HEK293 (cell line): ENCODE results near the gene RAP2A.

Experiments
- CTCF ChIA-PET: fragments of 350-600 bp; formaldehyde crosslinking; extraction: SDS; loops from one replicate; lab custom pipeline; 2021; ENCODE audit warnings: antibody characterized with exemption; lab: Yijun Ruan, JAX
- POLR2A ChIA-PET: fragments of 300-600 bp; formaldehyde crosslinking; extraction: SDS; loops from one replicate; lab custom pipeline; 2020; ENCODE audit warnings: antibody characterized with exemption, inconsistent platforms; lab: Yijun Ruan, JAX
- H3K27ac ChIP-seq: fragments of 200-500 bp; sonication (Bioruptor generic); 2 replicates; pipeline ENCODE4 v1.5.1; 2014; ENCODE audit warnings: low read depth, low read length, control low read depth, inconsistent platforms; ENCODE audit errors: extremely low read depth
- H3K36me3 ChIP-seq, 2 experiments: fragments of 200-500 bp in 1 of 2; sonication (Bioruptor generic) in 1 of 2; 1 replicate in 1 of 2; 2 replicates in 1 of 2; pipeline ENCODE4 v1.5.1; 2014 to 2017; ENCODE audit warnings: inconsistent platforms in 2 of 2, low read length in 2 of 2; ENCODE audit not compliant: control insufficient read depth in 2 of 2, insufficient read depth in 1 of 2
- H3K4me1 ChIP-seq: fragments of 200-500 bp; sonication (Bioruptor generic); 2 replicates; pipeline ENCODE4 v1.5.1; 2014; ENCODE audit warnings: mild to moderate bottlenecking, low read length, inconsistent platforms; ENCODE audit not compliant: control insufficient read depth, insufficient read depth
- H3K4me3 ChIP-seq: 2 replicates; pipeline ENCODE4 v1.5.1; 2011; ENCODE audit warnings: low read depth, mild to moderate bottlenecking, control low read depth, low read length, moderate library complexity
- H3K9me3 ChIP-seq: fragments of 200-500 bp; sonication (Bioruptor generic); 2 replicates; pipeline ENCODE4 v1.5.1; 2014; ENCODE audit warnings: low read depth, low read length, inconsistent platforms; ENCODE audit not compliant: control insufficient read depth, insufficient read depth
- HOXD13 ChIP-seq: sonication (generic); formaldehyde crosslinking; IDR thresholded peaks from 2 replicates; pipeline ENCODE4 v1.8.0; 2022; ENCODE audit warnings: missing genetic modification reagents, borderline replicate concordance
- SCRT2 ChIP-seq: fragments of 450-650 bp; formaldehyde crosslinking; IDR thresholded peaks from 2 replicates; pipeline ENCODE4 v1.5.1; 2016; ENCODE audit warnings: missing biosample characterization, missing genetic modification characterization
- SP3 ChIP-seq: fragments of 450-650 bp; formaldehyde crosslinking; IDR thresholded peaks from 2 replicates; pipeline ENCODE4 v1.5.1; 2016; ENCODE audit warnings: missing biosample characterization, missing genetic modification characterization
- ZFP37 ChIP-seq: fragments of 450-650 bp; formaldehyde crosslinking; IDR thresholded peaks from 2 replicates; pipeline ENCODE4 v1.5.1; 2016; ENCODE audit warnings: missing biosample characterization, missing genetic modification characterization
- ZNF423 ChIP-seq: fragments of 450-650 bp; formaldehyde crosslinking; IDR thresholded peaks from 2 replicates; pipeline ENCODE4 v1.5.1; 2016; ENCODE audit warnings: missing biosample characterization, missing genetic modification characterization
- ZNF664 ChIP-seq: fragments of 450-650 bp; formaldehyde crosslinking; IDR thresholded peaks from 2 replicates; pipeline ENCODE4 v1.5.1; 2016; ENCODE audit warnings: missing biosample characterization, missing genetic modification characterization
- ZNF792 ChIP-seq: fragments of 450-650 bp; formaldehyde crosslinking; IDR thresholded peaks from 2 replicates; pipeline ENCODE4 v1.5.1; 2016; ENCODE audit warnings: missing biosample characterization, missing genetic modification characterization
- ZNF830 ChIP-seq: fragments of 450-650 bp; IDR thresholded peaks from 2 replicates; pipeline ENCODE4 v1.5.0; 2018; ENCODE audit warnings: missing biosample characterization, missing genetic modification characterization, low read depth, mild to moderate bottlenecking, moderate library complexity
- ZNF843 ChIP-seq: fragments of 450-650 bp; formaldehyde crosslinking; IDR thresholded peaks from 2 replicates; pipeline ENCODE4 v1.5.1; 2016; ENCODE audit warnings: missing biosample characterization, missing genetic modification characterization
- TF ChIP-seq, protein P1 (sequence below): fragments of 450-650 bp; formaldehyde crosslinking; IDR thresholded peaks from 2 replicates; pipeline ENCODE4 v1.5.1; 2016; ENCODE audit warnings: missing biosample characterization, missing genetic modification characterization
- TF ChIP-seq, protein P2 (sequence below): fragments of 450-650 bp; formaldehyde crosslinking; IDR thresholded peaks from 2 replicates; pipeline ENCODE4 v1.5.1; 2017; ENCODE audit warnings: missing biosample characterization, missing genetic modification characterization
- TF ChIP-seq, protein P3 (sequence below): fragments of 450-650 bp; formaldehyde crosslinking; IDR thresholded peaks from 2 replicates; pipeline ENCODE4 v1.5.1; 2016; ENCODE audit warnings: missing biosample characterization, missing genetic modification characterization

The RAP2A gene

DNA sequence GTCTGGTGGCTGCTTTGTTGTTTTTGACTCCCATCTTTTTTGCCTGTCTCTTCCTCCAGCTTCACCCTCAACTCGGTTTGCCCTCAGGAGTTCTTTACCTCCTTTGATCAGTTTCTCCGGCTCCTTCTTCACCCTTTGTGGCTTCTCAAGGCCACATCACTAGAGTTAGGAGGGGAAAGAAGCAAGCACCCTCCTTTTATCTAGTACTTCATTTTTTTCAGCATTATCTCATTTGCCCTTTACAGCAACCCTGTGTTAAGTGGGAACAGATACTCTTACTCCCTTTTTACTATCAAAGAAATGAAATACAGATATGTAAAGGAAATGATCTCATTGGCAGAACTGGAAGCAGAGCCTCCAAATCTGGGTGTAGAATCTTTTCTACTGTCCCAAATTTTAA, 26.9 kb downstream of the RAP2A start:
- no peak overlapping the region for H3K4me3 ChIP-seq
- peaks cover 0 to 7% of the 10 kb centered on the region in 2 experiments; a peak in 1 of 3 replicates for H3K36me3 ChIP-seq
- no peaks in the 10 kb centered on the region for H3K9me3 ChIP-seq
- CTCF ChIA-PET = interaction anchor here (0.6 kb wide), 1 partner anchor 1473 kb away, joined by 3 read pairs; no protein-coding TSS in a partner anchor
- no peak overlapping the region for H3K27ac ChIP-seq
- TF ChIP-seq ZFP37 = no peak
- no peak for TF ChIP-seq ZNF843 (tag by site-specific recombination)
- TF ChIP-seq, all 188 proteins: peak for 0
- POLR2A ChIA-PET = no interaction called here
- H3K4me1 ChIP-seq = 0 out of 2 replicates have a peak, but pooled peaks cover 3% of the 10 kb centered on the region

DNA sequence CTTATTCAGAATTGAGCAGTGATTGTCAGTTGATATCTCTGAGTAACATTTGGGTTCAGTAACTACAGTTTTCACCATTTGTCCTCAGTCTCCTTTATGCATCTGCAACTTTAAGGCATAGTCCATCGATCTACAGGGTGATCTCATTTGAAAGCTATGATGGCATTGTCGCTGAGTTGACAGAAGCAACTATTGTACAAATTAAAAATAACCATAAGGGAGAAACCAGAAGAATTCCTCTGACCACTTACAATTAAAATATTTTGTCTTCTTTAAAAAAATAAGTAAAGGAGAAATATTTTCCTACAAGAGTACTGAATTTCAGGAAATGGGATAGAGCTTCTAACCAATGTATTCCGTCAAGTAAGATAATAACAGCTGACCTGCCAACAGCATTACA, 30.6 kb downstream of the RAP2A start:
- ChIA-PET CTCF (interaction anchor here (1.1 kb wide), 1 partner anchor 18 kb away, joined by 3 read pairs; no protein-coding TSS in a partner anchor), POLR2A (no interaction called here)
- no peak overlapping the region for H3K27ac ChIP-seq
- H3K9me3 ChIP-seq = no peaks in the 10 kb centered on the region
- H3K4me1 ChIP-seq = 0 out of 2 replicates have a peak, but pooled peaks cover 3% of the 10 kb centered on the region
- H3K36me3 ChIP-seq = peaks cover 0 to 7% of the 10 kb centered on the region in 2 experiments; a peak in 1 of 3 replicates
- TF ChIP-seq HOXD13 (CRISPR knock-in tag) = no peak
- TF ChIP-seq SCRT2 (tag by site-specific recombination) = no peak
- TF ChIP-seq, protein P1, sequence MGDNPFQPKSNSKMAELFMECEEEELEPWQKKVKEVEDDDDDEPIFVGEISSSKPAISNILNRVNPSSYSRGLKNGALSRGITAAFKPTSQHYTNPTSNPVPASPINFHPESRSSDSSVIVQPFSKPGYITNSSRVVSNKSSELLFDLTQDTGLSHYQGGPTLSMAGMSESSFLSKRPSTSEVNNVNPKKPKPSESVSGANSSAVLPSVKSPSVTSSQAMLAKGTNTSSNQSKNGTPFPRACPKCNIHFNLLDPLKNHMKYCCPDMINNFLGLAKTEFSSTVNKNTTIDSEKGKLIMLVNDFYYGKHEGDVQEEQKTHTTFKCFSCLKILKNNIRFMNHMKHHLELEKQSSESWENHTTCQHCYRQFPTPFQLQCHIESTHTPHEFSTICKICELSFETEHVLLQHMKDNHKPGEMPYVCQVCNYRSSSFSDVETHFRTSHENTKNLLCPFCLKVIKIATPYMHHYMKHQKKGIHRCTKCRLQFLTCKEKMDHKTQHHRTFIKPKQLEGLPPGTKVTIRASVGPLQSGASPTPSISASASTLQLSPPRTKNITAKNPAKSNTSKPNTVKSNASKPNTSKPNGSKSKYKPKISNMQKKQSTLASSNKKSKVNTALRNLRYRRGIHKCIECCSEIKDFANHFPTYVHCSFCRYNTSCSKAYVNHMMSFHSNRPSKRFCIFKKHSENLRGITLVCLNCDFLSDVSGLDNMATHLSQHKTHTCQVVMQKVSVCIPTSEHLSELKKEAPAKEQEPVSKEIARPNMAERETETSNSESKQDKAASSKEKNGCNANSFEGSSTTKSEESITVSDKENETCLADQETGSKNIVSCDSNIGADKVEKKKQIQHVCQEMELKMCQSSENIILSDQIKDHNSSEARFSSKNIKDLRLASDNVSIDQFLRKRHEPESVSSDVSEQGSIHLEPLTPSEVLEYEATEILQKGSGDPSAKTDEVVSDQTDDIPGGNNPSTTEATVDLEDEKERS (tag by site-specific recombination) = no peak
- no peak for TF ChIP-seq ZNF792
- no peak for TF ChIP-seq SP3 (tag by site-specific recombination)
- TF ChIP-seq, protein P2, sequence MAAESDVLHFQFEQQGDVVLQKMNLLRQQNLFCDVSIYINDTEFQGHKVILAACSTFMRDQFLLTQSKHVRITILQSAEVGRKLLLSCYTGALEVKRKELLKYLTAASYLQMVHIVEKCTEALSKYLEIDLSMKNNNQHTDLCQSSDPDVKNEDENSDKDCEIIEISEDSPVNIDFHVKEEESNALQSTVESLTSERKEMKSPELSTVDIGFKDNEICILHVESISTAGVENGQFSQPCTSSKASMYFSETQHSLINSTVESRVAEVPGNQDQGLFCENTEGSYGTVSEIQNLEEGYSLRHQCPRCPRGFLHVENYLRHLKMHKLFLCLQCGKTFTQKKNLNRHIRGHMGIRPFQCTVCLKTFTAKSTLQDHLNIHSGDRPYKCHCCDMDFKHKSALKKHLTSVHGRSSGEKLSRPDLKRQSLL (tag by site-specific recombination) = no peak
- TF ChIP-seq, protein P3, sequence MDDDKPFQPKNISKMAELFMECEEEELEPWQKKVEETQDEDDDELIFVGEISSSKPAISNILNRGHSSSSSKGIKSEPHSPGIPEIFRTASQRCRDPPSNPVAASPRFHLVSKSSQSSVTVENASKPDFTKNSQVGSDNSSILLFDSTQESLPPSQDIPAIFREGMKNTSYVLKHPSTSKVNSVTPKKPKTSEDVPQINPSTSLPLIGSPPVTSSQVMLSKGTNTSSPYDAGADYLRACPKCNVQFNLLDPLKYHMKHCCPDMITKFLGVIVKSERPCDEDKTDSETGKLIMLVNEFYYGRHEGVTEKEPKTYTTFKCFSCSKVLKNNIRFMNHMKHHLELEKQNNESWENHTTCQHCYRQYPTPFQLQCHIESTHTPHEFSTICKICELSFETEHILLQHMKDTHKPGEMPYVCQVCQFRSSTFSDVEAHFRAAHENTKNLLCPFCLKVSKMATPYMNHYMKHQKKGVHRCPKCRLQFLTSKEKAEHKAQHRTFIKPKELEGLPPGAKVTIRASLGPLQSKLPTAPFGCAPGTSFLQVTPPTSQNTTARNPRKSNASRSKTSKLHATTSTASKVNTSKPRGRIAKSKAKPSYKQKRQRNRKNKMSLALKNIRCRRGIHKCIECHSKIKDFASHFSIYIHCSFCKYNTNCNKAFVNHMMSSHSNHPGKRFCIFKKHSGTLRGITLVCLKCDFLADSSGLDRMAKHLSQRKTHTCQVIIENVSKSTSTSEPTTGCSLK (tag by site-specific recombination) = no peak
- no peak for TF ChIP-seq ZNF423
- no peak for TF ChIP-seq ZNF664 (tag by site-specific recombination)
- H3K4me3 ChIP-seq = no peak overlapping the region

DNA sequence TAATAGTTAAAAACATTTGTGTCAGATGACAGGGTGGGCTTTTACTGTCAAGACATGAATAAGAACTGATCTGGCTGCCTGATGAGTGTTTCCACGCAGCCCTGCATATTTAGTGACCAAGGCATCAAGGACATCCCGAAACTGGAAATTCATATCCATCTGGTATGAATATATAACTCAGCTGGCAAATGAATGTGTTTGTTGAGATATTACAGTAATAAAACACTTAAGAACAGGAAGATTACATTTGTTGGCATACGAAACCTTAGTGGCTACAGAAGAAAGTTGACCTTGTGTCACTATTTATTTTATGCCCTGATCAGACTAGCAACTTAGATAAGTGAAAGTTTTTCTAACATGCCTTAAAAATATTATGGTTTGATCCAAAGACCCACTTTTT, 32.8 kb downstream of the RAP2A start:
- Histone ChIP-seq H3K4me1 (no peaks in the 10 kb centered on the region), H3K9me3 (no peaks in the 10 kb centered on the region), H3K4me3 (no peak overlapping the region), H3K36me3 (peaks cover 0 to 7% of the 10 kb centered on the region in 2 experiments; a peak in 1 of 3 replicates), H3K27ac (no peak overlapping the region)
- POLR2A ChIA-PET = no interaction called here
- TF ChIP-seq ZNF830 (tag by site-specific recombination) = no peak
- peak; percentile 76; the same call in 1 of the 2 replicates for TF ChIP-seq ZNF664 (tag by site-specific recombination)
- TF ChIP-seq, all 188 proteins: peak for 1
- CTCF ChIA-PET = no interaction called here
